H1 (cell line): ENCODE results near the gene FASTKD3. TPM values are rescaled to one million over a fixed set of nuclear protein-coding genes. Genes with fewer than 3 reads are reported as not detected.

ENCODE experiments used
- CREB1 ChIP-seq: IDR thresholded peaks from 2 replicates; pipeline ENCODE4 v1.6.1; 2012; ENCODE audit warnings: inconsistent platforms
- CTBP2 ChIP-seq: IDR thresholded peaks from 2 replicates; pipeline ENCODE4 v1.7.0; 2011; ENCODE audit warnings: borderline replicate concordance, mild to moderate bottlenecking, moderate library complexity, mixed read lengths, low read length; ENCODE audit not compliant: insufficient read depth, insufficient read length
- EZH2 ChIP-seq: fragments of 200-600 bp; sonication (generic); IDR thresholded peaks from 2 replicates; pipeline ENCODE4 v1.7.1; 2012; ENCODE audit warnings: low read depth, mild to moderate bottlenecking, moderate library complexity, low read length, inconsistent platforms; ENCODE audit not compliant: severe bottlenecking
- GTF2F1 ChIP-seq: IDR thresholded peaks from 2 replicates; pipeline ENCODE4 v1.6.1; 2012; ENCODE audit warnings: low read depth, low read length, improper control_type of control experiment, borderline replicate concordance
- JUN ChIP-seq: IDR thresholded peaks from 2 replicates; pipeline ENCODE4 v1.6.1; 2011; ENCODE audit warnings: low read depth, mild to moderate bottlenecking, improper control_type of control experiment, low read length
- KDM1A ChIP-seq: fragments of 200-600, 300-600 bp; sonication (generic); IDR thresholded peaks from 2 replicates; pipeline ENCODE4 v1.7.1; 2016; ENCODE audit warnings: mild to moderate bottlenecking, low read length, borderline replicate concordance
- MAX ChIP-seq: IDR thresholded peaks from 2 replicates; pipeline ENCODE4 v1.6.1; 2012; ENCODE audit warnings: inconsistent platforms
- RNF2 ChIP-seq: fragments of 200-900, 300-1000 bp; sonication (generic); IDR thresholded peaks from 2 replicates; pipeline ENCODE4 v1.7.1; 2016; ENCODE audit warnings: borderline replicate concordance, low read depth, mild to moderate bottlenecking, antibody characterized with exemption, low read length; ENCODE audit not compliant: poor library complexity, severe bottlenecking; ENCODE audit errors: missing control alignments
- SIN3A ChIP-seq, 2 experiments: IDR thresholded peaks in 1 of 2; conservative IDR thresholded peaks in 1 of 2; 2 replicates each; pipeline ENCODE4 v1.6.1; 2011 to 2012; ENCODE audit warnings: low read length in 2 of 2, improper control_type of control experiment in 1 of 2, low read depth in 1 of 2, mild to moderate bottlenecking in 1 of 2
- SP1 ChIP-seq: IDR thresholded peaks from 2 replicates; pipeline ENCODE4 v1.6.1; 2011; ENCODE audit warnings: low read depth, low read length
- SRF ChIP-seq: IDR thresholded peaks from 2 replicates; pipeline ENCODE4 v1.6.1; 2011; ENCODE audit warnings: mild to moderate bottlenecking, low read depth, low read length, moderate library complexity
- SUZ12 ChIP-seq: fragments of 200-600 bp; sonication (generic); IDR thresholded peaks from 2 replicates; pipeline ENCODE4 v1.6.1; 2012; ENCODE audit warnings: mild to moderate bottlenecking, inconsistent platforms, low read length, moderate library complexity, mixed read lengths
- TAF1 ChIP-seq: IDR thresholded peaks from 2 replicates; pipeline ENCODE4 v1.6.1; 2011; ENCODE audit warnings: mild to moderate bottlenecking, low read depth, low read length
- YY1 ChIP-seq: IDR thresholded peaks from 2 replicates; pipeline ENCODE4 v1.6.1; 2011; ENCODE audit warnings: low read depth, mild to moderate bottlenecking, low read length
- ZNF274 ChIP-seq: IDR thresholded peaks from 2 replicates; pipeline ENCODE4 v1.7.0; 2012; ENCODE audit warnings: low read length, borderline replicate concordance; ENCODE audit errors: extremely low read depth
- polyA plus RNA-seq, 7 experiments: library from polyadenylated mRNA; depleted of rRNA in 3 of 7; stranded (reverse) in 5 of 7; unstranded in 2 of 7; fragments of >200 nt in 5 of 7; fragments of 200-250 nt in 2 of 7; gene quantifications; 1 replicate in 5 of 7; 2 replicates in 1 of 7; 4 replicates in 1 of 7; pipeline versions ENCODE4 v1.2.1 to v1.2.3, GENCODE V29; 2011 to 2013; ENCODE audit warnings: missing spikeins in 2 of 7, mixed read lengths in 2 of 7
- total RNA-seq: library from RNA; stranded (reverse); fragmentation: NEBNext Ultra II Directional; extraction: Animal tissue kit (Norgen Biotek cat#: 25700); gene quantifications from 2 replicates; pipeline ENCODE4 v1.2.1, GENCODE V29; 2021

The FASTKD3 gene
- total and polyA plus RNA-seq, 2 of the 8 experiments (the other 6 are each of a cell fraction or from before 2014, with no cell fraction given): 5.6 to 7.6 TPM

- TF ChIP-seq SRF (peak; percentile 89), ZNF274 (no peak), GTF2F1 (no peak), KDM1A (no peak), RNF2 (no peak), CREB1 (0 out of 2 replicates have a peak, but pooled peaks have one; percentile 1), YY1 (peak; percentile 30; the same call in 1 of the 2 replicates), JUN (no peak), CTBP2 (peak; percentile 55), TAF1 (no peak), SIN3A (conservative IDR thresholded peaks at IDR 0.05 in 1 of 2, IDR thresholded peaks at IDR 0.05 in 1 of 2; ENCODE audit: low read depth in 1 of 2, low read length in 2 of 2) (no peak; a peak in 1 of 4 replicates), EZH2 (no peak), SUZ12 (peak; percentile 61; the same call in 1 of the 2 replicates), SP1 (no peak), MAX (peak; percentile 48; the same call in 1 of the 2 replicates)
- TF ChIP-seq, all 59 proteins: peak for 19
Measured at GRCh38 chr5:7815892-7816534, 52.8 kb downstream of the FASTKD3 start (continued).
